Esophagus (tissue), 2 donors: Measurements from ENCODE around the gene NEURL2. TPM values are rescaled to one million over a fixed set of nuclear protein-coding genes. Genes with fewer than 3 reads are reported as not detected.
"Not testable (repeated sequence)": the region's sequence is repeated elsewhere in the genome, so short reads cannot be mapped to it uniquely, and the experiment has no call there.

Experiments used
- H3K27ac ChIP-seq, 2 donors: one replicate each; pipeline ENCODE4 v1.5.1; 2013; ENCODE audit warnings: low read depth in 2 of 2, mild to moderate bottlenecking in 2 of 2, inconsistent platforms in 1 of 2, low read length in 1 of 2, moderate library complexity in 1 of 2
- H3K27me3 ChIP-seq, 2 donors: one replicate each; pipeline ENCODE4 v1.6.1; 2013; ENCODE audit warnings: low read length in 2 of 2, control low read depth in 1 of 2, mild to moderate bottlenecking in 1 of 2; ENCODE audit not compliant: insufficient read depth in 2 of 2, control insufficient read depth in 1 of 2
- H3K36me3 ChIP-seq, 2 donors: one replicate each; pipeline ENCODE4 v1.6.1; 2013; ENCODE audit warnings: low read length in 1 of 2; ENCODE audit not compliant: control insufficient read depth in 2 of 2, insufficient read depth in 2 of 2
- H3K4me1 ChIP-seq, 2 donors: one replicate each; pipeline ENCODE4 v1.6.1; 2013; ENCODE audit warnings: low read length in 1 of 2; ENCODE audit not compliant: control insufficient read depth in 2 of 2, insufficient read depth in 2 of 2
- H3K4me3 ChIP-seq, 2 donors: one replicate each; pipeline ENCODE4 v1.5.1; 2013; ENCODE audit warnings: low read length in 2 of 2, mild to moderate bottlenecking in 2 of 2, low read depth in 1 of 2, moderate library complexity in 1 of 2
- H3K9me3 ChIP-seq, 2 donors: one replicate each; pipeline ENCODE4 v1.6.1; 2013; ENCODE audit warnings: mild to moderate bottlenecking in 2 of 2, low read depth in 1 of 2, low read length in 1 of 2, moderate library complexity in 1 of 2; ENCODE audit not compliant: control insufficient read depth in 2 of 2, insufficient read depth in 1 of 2
- WGBS, 2 donors: extraction: QIAGEN DNeasy Blood & Tissue Kit; methylation state at CpG; one replicate each; pipeline ENCODE4 v1.1.7; 2013; 5-methylcytosine and 5-hydroxymethylcytosine counted together
- polyA plus RNA-seq, 2 donors: library from polyadenylated mRNA; stranded (reverse); fragments of 200-250 nt; gene quantifications; one replicate each; pipeline ENCODE4 v1.2.3, GENCODE V29; 2013
- donor health status: healthy with polysubstance abuse.
- donor health status: Bipolar disorder and iron deficiency.

NEURL2 gene
- polyA plus RNA-seq, 2 donors: 1.4 to 2.5 TPM

DNA sequence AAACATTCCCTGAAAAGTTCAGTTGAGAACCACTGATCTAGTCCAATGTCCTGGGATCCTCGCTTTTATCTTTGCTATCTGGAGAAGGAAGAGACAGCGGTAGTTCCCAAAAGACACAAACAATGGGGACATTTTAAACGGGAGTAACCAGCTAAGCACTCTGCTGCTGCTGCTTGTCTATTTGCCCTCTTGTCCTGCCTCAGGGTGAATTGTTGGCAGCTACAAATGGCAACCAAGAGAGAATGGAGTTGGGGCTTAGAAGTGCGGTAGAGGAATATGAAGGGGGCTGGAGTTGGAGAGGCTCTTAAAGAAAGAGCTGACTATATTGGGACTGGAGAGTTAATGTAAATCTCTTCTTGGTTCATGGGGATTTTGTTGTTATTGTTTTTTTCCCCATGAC, 16.4 kb downstream of the NEURL2 start:
- Histone ChIP-seq H3K4me1 (peaks cover 0 to 6% of the 10 kb centered on the region in 2 donors), H3K27me3 (no peaks in the 10 kb centered on the region), H3K4me3 (no peak overlapping the region), H3K27ac (no peak overlapping the region), H3K9me3 (no peaks in the 10 kb centered on the region), H3K36me3 (peaks cover 0 to 10% of the 10 kb centered on the region in 2 donors)
- 69 to 78% methylated on average over 4 of the region's 4 CpGs for WGBS, 2 donors

DNA sequence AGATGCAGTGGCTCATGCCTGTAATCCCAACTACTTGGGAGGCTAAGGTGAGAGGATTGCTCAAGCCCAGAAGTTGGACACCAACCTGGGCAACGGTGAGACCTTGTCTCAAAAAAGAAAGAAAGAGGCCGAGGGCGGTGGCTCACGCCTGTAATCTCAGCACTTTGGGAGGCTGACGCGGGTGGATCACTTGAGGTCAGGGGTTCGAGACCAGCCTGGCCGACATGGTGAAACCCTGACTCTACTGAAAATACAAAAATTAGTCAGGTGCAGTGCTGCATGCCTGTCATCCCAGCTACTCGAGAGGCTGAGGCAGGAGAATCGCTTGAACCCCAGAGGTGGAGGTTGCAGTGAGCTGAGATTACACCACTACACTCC, 16.9 kb downstream of the NEURL2 start:
- H3K27ac ChIP-seq: not testable (repeated sequence)

DNA sequence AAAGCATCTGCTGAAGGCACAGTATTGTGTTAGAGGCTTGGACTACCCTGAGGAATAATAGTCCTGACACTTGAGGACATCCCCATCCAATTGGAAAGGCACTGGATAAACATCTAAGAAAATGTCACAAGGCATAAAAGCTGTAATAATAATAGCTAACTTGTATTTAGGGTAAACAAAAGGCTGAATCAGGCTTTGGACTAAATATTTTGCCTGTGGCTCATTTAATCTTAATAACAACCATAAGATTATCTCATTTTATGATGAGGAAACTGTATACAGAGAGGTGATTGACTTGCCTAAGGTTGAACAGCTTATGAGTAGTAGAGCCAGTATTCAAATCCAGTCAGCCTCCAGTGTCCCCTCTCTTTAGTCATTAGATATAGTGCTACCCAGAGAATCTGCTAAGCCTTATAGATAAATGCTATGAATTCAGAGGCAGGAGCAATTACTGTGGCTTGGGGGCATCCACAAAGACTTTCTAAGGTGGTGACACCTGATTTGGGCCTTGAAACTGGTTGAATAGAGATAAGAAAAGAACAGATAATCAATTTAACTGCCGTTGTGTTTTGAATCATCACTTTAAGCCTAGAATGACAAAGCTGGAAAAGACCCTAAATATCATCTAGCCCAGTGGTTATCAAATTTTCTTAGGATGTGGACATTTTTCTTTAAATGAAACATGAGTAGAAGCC, 17.5 kb downstream of the NEURL2 start:
- WGBS, 2 donors: 68 to 75% methylated on average over 1 of the region's 1 CpG

More for the DNA sequence above, 16.9 kb downstream of the NEURL2 start:
- peaks cover 0 to 10% of the 10 kb centered on the region in 2 donors for H3K36me3 ChIP-seq
- H3K27me3 ChIP-seq, H3K4me1 ChIP-seq, H3K9me3 ChIP-seq, H3K4me3 ChIP-seq: not testable (repeated sequence)
- 94 to 95% methylated on average over 10 of the region's 10 CpGs for WGBS, 2 donors

DNA sequence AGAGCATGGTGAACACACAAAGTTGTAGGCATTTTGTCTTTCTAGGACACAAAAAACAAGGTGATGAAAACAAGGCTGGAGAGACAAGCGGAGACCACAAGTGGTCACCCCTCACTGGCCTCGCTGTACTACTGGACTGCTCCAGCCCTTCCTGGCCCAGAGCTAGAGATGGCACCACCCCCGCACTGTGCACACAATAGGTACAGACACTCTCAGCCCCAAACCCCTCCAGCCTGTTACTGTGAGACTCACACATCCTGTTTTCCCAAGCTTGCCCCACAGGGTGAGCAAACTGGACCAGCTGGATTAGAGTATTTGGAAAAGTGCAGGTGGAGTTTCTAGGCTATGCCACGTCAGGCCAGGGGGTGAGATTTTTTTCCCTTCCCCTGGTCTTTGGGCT, 18.4 kb downstream of the NEURL2 start:
- 81 to 85% methylated on average over 4 of the region's 4 CpGs for WGBS, 2 donors
- no peaks in the 10 kb centered on the region for H3K9me3 ChIP-seq
- peak overlapping the region in 1 of 2 donors; percentile 71 for H3K27ac ChIP-seq
- peaks cover 0 to 6% of the 10 kb centered on the region in 2 donors for H3K4me1 ChIP-seq
- H3K4me3 ChIP-seq: no peak overlapping the region
- no peaks in the 10 kb centered on the region for H3K27me3 ChIP-seq
- H3K36me3 ChIP-seq: peaks cover 0 to 5% of the 10 kb centered on the region in 2 donors

More for the DNA sequence above, 17.5 kb downstream of the NEURL2 start:
- H3K27ac ChIP-seq: peak overlapping the region in 1 of 2 donors; percentile 45
- H3K4me3 ChIP-seq: no peak overlapping the region
- H3K9me3 ChIP-seq: no peaks in the 10 kb centered on the region
- no peaks in the 10 kb centered on the region for H3K27me3 ChIP-seq
- peaks cover 0 to 6% of the 10 kb centered on the region in 2 donors for H3K4me1 ChIP-seq
- H3K36me3 ChIP-seq: peaks cover 0 to 10% of the 10 kb centered on the region in 2 donors

DNA sequence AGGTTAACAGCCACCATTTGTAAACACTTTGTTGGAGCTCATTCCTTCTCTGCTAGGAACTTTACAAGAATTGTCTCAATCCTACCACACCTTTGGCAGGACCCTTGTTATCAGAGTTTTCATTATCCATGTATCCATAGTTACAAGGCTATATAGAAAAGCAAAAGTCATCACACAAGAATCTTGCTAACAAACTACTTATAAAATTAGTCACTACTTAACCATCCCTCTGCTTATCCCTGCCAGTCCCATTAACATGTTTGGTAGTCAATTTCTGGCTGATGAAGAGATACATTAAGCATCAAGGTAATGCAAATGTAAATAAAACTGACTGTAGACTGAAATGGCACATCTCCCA, 23.2 kb downstream of the NEURL2 start:
- Histone ChIP-seq H3K27me3 (no peaks in the 10 kb centered on the region), H3K4me1 (peaks cover 0 to 5% of the 10 kb centered on the region in 2 donors), H3K9me3 (no peaks in the 10 kb centered on the region), H3K27ac (no peak overlapping the region), H3K36me3 (peaks cover 0 to 2% of the 10 kb centered on the region in 2 donors), H3K4me3 (no peak overlapping the region)

DNA sequence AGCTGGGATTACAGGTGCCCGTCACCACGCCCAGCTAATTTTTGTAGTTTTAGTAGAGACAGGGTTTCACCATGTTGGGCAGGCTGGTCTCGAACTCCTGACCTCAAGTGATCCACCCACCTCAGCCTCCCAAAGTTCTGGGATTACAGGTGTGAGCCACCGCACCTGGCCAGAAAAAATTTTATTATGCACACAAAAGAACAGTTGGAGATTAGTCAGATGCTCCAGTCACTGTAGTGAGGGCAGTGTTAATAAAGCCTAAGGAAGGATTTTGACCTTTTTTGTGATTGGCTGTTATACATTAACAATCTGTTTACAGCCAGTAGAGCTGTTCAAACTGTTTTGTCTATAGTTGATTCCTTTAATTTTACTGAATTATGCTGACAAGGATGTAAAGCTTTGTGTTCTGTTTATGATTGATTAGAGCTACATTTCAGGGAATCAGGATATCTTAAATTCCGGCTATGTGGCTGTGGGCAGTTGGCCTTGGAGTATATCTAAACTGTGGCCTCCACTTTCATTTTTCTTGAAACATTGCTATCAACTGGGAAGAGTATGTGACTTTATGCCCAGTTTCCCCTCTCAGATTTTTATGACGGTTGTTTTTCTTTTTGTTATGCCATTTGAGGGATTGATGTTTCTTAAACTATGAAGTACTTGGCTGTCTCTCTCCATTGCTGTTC, 23.7 kb downstream of the NEURL2 start:
- WGBS, 2 donors: 76 to 87% methylated on average over 6 of the region's 6 CpGs
- Histone ChIP-seq H3K4me1 (no peaks in the 10 kb centered on the region), H3K4me3 (no peak overlapping the region), H3K36me3 (no peaks in the 10 kb centered on the region), H3K9me3 (no peaks in the 10 kb centered on the region), H3K27me3 (no peaks in the 10 kb centered on the region), H3K27ac (no peak overlapping the region)

DNA sequence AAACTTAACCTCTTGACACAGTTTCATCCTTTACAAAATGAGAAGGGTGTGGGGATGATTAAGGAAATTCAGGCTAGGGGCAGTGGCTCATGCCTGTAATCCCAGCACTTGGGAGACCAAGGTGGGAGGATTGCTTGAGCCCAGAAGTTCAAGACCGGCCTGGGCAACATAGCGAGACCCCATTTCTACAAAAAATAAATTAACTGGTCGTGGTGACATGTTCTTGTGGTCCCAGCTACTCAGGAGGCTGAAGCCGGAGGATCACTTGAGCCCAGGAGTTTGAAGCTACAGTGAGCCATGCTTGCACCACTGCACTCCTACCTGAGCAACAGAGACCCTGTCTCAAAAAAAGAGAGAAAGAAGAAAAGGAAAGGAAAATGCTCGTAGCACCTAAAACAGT, 24.6 kb downstream of the NEURL2 start:
- Histone ChIP-seq H3K36me3 (no peaks in the 10 kb centered on the region), H3K4me1 (no peaks in the 10 kb centered on the region), H3K9me3 (no peaks in the 10 kb centered on the region), H3K27me3 (no peaks in the 10 kb centered on the region), H3K4me3 (no peak overlapping the region), H3K27ac (no peak overlapping the region)
- WGBS, 2 donors: 96 to 97% methylated on average over 5 of the region's 5 CpGs

DNA sequence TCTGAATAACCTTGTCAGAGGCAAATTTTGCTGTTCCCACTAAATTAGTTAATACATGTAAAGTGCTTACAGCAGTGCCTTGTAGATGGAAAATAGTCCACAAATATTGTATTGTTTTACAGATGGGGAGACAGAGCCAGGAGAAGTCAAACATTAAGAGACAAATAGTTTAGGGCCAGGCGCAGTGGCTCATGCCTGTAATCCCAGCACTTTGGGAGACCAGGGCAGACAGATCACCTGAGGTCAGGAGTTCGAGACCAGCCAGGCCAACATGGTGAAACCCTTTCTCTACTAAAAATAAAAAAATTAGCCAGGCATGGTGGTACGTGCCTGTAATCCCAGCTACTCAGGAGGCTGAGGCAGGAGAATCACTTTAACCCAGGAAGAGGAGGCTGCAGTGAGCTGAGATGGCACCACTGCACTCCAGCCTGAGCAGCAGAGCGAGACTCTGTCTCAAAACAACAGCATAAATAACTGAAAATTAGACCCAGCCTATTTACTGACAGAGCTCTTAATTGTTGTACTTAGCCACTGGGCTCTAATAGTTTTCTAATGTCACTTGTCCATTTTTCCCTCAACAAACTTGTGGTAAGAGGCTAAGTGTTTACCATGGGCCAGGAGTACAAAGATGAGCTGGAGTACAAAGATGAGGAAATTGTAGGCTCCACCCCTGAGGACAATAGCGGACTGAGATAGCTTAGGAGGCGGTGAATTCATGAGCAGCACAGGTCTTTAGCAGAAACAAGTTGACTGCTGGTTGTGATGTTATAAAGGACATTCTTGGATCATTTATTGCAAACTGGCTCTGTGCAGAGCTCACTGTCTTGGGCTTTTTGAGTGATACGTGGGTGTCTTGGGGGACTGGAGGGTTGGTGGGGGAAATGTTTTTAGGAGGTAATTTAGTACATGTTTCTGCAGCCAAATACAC, 27.2 kb downstream of the NEURL2 start:
- H3K27me3 ChIP-seq: no peaks in the 10 kb centered on the region
- WGBS, 2 donors: 89 to 91% methylated on average over 7 of the region's 7 CpGs

DNA sequence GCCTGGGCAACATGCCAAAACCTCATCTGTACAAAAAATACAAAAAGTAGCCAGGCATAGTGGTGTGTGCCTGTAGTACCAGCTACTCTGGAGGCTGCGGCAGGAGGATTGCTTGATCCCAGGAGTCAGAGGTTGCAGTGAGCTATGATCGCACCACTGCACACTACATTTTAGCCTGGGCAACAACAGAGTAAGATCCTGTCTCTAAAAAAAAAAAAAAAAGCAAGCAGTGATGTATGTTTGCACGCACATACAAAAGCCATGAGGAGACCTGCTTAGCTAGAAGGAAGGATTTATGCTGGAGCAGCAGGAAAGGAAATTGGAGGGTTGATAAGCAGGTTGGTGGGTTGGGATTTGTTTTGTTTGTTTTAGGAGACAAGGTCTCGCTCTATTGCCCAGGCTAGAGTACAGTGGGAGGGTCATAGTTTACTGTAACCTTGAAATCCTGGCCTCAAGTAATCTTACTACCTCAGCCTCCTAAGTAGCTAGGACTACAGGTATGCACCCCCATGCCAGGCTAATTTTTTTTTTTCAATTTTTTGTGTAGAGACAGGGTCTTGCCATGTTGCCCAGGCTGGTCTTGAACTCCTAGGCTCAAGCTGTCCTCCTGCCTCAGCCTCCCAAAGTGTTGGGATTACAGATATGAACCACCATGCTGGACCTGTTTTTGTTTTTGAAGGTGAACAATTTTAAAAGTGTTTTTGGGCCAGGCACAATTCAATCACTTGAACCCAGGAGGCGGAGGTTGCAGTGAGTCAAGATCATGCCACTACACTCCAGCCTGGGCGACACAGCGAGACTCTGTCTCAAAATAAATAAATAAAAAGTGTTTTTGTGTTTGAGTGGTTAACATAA, 29.6 kb downstream of the NEURL2 start:
- no peaks in the 10 kb centered on the region for H3K9me3 ChIP-seq
- no peaks in the 10 kb centered on the region for H3K36me3 ChIP-seq
- H3K27ac ChIP-seq: peak overlapping the region in 1 of 2 donors; percentile 70
- peaks cover 2 to 3% of the 10 kb centered on the region in 2 donors for H3K4me1 ChIP-seq
- no peak overlapping the region for H3K4me3 ChIP-seq
- H3K27me3 ChIP-seq: no peaks in the 10 kb centered on the region
- WGBS, 2 donors: 84 to 93% methylated on average over 7 of the region's 7 CpGs

More for the DNA sequence above, 27.2 kb downstream of the NEURL2 start:
- H3K36me3 ChIP-seq: no peaks in the 10 kb centered on the region
- H3K9me3 ChIP-seq: no peaks in the 10 kb centered on the region
- no peak overlapping the region for H3K27ac ChIP-seq
- H3K4me1 ChIP-seq: no peaks in the 10 kb centered on the region
- no peak overlapping the region for H3K4me3 ChIP-seq
